Epithelial cell of prostate (primary cell): ENCODE measurements around the gene MCM9.
"Not testable (repeated sequence)": the region's sequence is repeated elsewhere in the genome, so short reads cannot be mapped to it uniquely, and the experiment has no call there.

Experiments used
- DNase-seq: peaks from one replicate; pipeline ENCODE4 v3.0.0-alpha.2; 2011; ENCODE audit warnings: low read depth, low spot score
- H3K27ac ChIP-seq: fragments of 450-650 bp; 2 replicates; pipeline ENCODE4 v1.5.1; 2017; ENCODE audit warnings: mild to moderate bottlenecking

Gene MCM9

DNA sequence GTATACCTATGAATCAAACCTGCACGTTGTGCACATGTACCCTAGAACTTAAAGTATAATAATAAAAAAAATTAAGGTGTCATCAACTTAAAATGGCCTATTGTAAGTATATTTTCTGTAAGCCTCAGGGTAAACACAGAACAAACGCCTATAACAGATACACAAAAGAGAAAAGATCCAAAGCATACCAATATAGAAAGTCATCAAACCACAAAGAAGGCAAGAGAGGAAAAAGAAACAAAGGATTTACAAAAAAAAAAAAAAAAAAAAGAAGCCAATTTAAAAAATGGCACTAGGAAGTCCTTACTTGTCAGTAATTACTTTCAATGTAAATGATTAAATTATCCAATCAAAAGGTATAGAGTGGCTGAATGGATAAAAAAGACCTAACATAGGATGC is 65.6 kb downstream of the MCM9 start:
- H3K27ac ChIP-seq = no peak overlapping the region
- no peak for DNase-seq

DNA sequence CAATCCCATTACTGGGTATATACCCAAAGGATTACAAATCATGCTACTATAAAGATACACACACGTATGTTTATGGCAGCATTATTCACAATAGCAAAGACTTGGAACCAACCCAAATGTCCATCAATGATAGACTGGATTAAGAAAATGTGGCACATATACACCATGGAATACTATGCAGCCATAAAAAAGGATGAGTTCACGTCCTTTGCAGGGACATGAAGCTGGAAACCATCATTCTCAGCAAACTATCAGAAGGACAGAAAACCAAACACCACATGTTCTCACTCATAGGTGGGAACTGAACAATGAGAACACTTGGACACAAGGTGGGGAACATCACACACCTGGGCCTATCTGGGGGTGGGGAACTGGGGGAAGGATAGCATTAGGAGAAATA is 66.1 kb downstream of the MCM9 start:
- DNase-seq, H3K27ac ChIP-seq: not testable (repeated sequence)

DNA sequence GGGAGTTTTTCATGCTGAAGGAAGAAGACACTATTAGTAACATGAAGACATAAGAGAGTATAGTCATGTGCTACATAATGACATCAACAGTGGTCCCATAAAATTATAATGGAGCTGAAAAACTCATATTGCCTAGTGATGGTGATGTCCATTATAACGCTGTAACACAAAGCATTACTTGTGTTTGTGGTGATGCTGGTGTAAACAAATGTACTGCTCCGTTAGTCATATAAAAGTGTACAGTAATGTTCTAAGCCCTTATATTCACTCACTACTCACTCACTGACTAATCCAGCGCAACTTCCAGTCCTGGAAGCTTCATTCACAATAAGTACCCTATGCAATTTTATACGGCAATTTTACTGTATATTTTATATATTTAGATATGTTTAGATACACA is 67.8 kb downstream of the MCM9 start:
- H3K27ac ChIP-seq = no peak overlapping the region
- DNase-seq = peak; percentile 20

DNA sequence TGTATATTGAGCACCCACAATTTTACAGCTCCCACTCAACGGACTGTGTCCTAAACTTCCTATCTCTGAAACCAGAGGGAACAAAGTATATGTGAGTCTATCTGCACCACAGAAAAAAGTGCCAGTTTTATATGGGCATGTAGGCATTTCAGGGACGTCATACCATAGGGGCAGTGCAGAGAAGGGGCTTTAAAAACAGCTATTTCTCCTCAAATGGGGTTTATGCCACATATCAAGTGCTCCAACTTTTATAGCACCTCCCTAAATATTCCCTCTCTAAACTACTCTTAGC is 69.9 kb downstream of the MCM9 start:
- no peak for DNase-seq
- no peak overlapping the region for H3K27ac ChIP-seq

DNA sequence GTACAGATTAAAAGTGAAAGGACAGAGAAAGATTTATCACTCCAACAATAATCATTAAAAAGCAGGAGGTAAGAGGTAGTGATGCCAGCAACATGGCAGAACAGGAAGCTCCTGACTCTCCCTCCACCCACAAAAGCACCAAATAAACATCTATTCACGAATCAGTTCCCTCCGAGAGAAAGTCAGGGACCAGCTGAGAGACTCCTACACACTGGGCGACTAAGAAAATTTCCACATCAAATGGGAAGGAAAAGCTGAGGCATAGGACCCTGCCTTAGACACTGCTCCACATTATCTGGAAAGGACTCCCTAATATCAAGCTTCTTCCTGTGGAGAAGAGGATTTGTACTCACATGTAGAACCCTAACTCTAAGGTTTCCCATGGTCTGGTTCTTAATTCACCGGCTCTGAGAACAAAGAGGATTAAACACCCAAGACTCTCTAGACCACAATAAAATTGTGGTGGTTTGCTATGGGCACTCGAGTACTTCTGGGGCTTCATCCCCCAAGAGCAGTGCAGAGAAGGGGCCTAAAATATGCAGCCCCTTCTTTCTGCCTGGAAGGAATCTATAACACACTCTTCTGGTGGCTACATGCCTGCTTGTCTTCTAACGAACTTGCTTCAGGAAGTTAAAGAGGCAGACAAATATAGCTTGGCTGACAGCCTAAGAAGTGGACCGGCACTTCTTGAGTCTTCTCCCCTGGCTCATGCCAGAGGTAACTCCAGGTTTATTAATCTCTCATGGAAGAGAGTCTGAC is 70.4 kb downstream of the MCM9 start:
- DNase-seq = no peak
- H3K27ac ChIP-seq = no peak overlapping the region

DNA sequence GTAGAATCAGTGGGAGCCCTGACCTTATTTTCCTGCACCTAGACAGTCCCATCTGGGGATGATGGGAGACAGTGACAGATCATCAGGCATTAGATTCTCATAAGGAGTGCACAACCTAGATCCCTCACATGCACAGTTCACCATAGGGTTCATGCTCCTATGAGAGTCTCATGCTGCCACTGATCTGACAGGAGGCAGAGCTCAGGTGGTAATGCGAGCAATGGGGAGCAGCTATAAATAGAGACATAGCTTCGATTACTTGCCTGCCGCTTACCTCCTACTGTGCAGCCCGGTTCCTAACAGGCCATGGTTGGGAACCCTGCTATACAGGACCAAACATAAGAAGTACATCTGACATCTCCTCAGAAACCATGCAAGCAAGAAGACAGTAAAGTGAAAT is 72.5 kb downstream of the MCM9 start:
- no peak overlapping the region for H3K27ac ChIP-seq
- DNase-seq = no peak

DNA sequence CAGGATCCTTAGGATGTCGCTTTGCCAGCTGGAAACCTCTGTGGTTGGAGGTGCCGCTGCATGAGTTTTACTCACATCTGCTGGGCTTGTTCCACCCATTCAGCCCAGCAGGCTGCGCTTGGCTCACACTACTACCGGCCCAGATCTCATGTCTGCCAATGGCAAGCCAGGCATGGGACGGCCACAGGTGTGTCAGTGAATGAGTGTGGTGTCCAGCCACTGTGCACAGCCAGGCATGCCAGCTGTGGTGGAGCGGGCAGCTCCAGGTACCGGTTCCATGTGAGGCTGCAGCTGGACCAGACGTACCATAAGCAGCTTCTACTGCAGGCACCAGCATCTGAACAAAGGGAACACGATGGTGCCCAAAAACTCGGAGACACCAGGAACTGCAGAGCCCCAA is 74.1 kb downstream of the MCM9 start:
- DNase-seq = no peak
- H3K27ac ChIP-seq = no peak overlapping the region

DNA sequence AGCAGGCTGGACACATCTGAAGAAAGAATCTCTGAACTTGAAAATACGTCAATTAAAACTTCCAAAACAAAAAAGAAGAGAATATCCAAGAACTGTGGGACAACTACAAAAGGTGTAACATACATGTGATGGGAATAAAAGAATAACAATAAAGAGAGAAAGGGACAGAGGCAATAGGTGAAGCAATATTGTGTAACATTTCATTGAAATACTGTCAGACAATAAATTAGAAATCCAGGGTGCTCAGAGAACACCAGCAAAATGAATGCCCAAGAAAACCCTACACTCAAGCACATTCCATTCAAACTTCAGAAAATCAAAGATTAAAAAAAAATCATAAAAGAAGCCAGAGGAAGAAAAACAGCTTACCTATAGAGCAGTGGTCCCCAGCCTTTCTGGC is 74.6 kb downstream of the MCM9 start:
- H3K27ac ChIP-seq = no peak overlapping the region
- DNase-seq = no peak

DNA sequence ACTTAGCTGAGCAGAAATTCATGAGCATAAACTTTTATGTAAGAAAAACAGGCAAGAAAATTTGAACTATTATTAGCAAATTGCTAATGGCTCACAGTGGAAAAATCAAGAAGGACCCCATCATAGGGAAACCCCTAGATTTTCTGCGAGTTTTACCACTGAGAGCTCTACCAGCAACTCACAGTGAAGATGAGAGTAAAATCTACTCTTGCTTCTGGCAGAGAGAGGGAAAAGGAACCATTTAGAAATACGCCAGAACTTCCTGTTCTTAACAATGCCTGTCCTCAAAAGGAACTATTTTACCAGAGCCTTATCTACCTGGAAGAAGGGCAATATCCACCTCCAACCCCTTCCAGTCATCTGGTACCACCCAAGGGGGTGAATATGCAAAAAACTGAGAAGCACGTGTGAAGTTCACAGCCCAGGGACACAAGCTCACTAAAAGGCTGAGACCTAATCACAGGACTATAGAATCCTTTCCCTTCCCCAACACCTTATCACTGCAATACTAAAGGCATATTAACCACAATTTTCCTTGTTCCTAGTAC is 75.4 kb downstream of the MCM9 start:
- no peak for DNase-seq
- no peak overlapping the region for H3K27ac ChIP-seq

DNA sequence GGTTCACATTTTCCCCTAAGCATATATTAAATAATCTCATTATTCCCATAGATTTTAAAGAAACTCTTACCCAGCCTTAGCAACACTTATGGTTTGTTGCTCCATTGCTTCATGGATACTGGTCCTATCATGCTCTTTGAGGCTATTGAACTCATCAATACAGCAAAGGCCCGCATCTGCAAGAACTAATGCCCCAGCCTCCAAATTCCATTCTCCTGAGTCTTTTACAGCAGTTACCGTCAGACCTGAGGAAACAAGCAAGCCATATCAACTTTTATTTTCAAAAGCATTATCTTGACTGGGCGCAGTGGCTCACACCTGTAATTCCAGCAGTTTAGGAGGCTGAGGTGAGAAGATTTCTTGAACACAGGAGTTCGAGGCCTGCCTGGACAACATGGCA is 78.7 kb downstream of the MCM9 start:
- no peak for DNase-seq

DNA sequence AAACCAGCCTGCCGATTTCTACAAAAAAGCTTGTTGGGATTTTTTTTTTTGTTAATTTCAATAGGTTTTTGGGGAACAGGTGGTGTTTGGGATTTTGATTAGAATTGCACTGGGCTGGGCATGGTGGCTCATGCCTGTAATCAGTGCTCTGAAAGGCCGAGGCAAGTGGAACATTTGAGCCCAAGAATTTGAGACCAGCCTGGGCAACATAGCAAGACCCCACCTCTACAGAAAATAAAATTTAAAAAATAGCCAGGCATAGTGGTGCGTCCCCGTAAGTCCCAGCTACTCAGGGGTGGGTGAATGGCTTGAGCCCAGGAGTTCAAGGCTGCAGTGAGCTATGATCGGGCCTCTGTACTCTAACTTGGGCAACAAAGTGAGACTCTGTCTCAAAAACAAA is 81.6 kb downstream of the MCM9 start:
- H3K27ac ChIP-seq = no peak overlapping the region
- no peak for DNase-seq

More for the DNA sequence above, 78.7 kb downstream of the MCM9 start:
- no peak overlapping the region for H3K27ac ChIP-seq

DNA sequence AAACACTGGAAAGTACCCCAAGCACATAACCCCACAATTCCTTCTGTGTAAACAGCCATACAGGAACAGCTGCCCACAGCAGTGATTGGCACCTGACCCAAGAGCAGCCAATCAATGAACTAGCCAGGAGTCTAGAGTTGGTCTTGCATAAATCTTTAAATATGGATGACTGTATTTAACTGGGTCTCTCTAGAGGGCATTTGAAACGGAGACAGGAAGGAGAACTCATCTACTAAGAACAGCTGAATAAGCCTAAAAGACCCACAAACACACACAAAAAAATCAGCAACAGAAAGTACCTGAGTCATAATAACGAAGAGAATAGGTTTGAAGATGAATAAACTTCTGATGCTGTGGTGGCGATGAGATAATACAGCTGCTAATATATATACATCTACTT is 90.0 kb downstream of the MCM9 start:
- no peak overlapping the region for H3K27ac ChIP-seq
- DNase-seq = no peak

DNA sequence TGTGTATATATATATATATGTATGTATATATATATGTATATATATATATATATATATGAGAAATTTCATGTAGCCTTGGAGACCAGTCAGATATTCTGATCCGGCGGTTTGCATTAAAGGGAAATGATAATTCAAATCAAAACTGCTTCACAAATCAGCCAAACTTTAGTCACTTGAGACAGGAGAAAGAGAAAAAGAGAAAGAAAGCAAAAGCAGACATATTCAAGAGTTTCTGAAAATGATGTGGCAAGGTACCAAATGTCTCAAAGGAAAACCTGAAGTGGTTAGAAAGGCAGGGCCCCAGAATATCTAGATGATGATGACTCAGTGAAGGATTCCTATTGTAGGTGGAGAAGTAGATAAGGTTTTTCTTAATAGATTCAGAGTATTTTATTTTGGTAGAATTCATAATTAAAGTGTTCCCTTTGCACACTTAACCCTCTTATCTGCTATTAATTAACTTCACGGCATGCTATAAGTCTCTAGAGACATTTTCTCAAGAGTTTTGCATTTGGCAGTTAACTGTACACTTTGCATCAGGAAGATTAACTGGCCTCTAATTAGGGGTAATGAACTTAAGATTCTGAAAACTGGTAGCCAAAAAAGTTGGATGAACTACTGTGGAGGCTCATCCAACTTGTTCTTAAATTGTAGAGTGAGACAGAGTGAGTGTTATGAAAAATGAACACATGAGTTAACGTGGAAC is 91.1 kb downstream of the MCM9 start:
- no peak for DNase-seq
- no peak overlapping the region for H3K27ac ChIP-seq

DNA sequence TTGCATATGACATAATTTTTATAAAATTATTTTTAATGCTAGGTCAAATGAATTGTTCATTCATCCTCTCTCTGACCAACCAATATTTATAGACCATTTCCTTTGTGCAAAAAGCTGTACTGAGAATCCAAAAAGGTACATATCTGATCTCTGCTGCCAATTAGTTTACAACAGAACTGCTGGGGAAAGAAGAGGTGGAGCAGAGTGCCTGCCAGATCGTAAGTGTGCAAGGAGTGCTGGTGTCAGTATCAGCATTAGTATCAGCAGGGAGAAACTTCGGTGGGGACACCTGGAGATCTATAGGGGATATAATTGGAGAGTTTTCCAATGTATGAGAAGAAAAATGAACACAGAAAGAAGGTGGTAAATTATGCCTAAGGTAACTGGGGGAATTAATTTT is 104.3 kb downstream of the MCM9 start:
- DNase-seq = no peak
- no peak overlapping the region for H3K27ac ChIP-seq

DNA sequence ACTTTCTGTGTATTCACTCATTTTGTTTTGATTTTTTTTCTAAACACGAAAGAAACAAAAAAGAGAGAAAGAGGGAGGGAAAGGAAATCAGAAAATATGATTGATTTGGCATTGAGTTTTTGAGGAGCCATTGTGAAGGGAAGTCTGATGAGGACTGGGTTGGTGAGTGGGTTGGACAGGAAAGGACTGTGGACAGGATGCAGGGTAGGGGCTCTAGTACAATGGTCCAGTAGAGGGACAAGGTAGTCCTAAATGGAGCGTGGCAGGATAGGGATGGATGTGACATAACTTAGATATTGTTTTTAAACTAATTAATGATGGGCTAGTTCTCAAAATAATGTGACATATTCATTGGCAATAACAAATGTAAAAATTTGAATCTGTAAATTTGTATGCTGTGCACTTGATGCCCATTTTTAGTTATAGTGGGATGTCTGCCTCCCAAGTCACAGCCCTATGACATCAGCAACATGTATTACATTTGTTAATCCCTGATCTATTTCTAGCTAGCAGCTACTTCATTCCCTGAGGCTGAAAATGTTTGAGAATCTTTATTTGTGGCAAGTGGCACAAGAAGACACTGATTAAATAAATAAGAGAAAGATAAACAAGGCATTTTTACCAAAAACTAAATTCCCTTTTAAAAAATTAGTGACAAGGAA is 105.0 kb downstream of the MCM9 start:
- H3K27ac ChIP-seq = no peak overlapping the region
- no peak for DNase-seq

DNA sequence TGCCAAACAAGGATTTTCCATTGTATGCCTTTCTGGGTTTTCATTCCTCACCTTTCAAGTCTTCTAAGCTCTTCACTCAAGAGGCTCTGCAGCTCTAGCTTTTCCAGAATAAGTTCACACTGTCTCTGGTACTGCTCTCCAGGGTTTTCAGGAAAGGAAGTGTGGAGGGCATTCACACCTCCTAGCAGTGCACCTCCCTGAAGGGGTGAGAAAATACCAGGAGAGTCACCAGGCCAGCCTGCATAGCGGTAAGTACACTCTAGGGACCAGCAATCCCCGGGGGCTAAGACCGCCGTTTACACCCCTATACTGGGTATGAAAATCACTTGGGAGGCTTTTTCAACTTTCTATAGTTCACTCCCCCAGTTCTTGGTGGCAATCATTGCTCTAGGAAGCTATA is 108.9 kb downstream of the MCM9 start:
- no peak for DNase-seq
- no peak overlapping the region for H3K27ac ChIP-seq

DNA sequence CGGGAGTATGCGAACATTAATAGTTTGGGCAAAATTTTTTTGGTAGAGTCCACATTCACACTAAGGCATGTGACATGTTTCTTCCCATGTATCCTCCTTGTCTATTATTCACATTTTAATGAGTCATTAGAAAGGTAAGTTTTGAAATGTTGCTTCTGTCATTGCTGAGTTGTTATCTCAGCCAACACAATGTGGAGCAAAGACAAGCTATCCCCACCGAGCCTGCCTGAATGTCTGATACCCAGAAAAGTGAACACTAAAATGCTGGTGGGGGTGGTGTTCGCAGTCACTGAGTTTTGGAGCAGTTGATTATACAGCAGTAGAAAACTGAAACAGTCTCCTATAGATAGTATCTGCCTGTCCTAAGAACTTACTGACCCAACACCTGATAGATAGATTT is 109.3 kb downstream of the MCM9 start:
- DNase-seq = no peak
- no peak overlapping the region for H3K27ac ChIP-seq

DNA sequence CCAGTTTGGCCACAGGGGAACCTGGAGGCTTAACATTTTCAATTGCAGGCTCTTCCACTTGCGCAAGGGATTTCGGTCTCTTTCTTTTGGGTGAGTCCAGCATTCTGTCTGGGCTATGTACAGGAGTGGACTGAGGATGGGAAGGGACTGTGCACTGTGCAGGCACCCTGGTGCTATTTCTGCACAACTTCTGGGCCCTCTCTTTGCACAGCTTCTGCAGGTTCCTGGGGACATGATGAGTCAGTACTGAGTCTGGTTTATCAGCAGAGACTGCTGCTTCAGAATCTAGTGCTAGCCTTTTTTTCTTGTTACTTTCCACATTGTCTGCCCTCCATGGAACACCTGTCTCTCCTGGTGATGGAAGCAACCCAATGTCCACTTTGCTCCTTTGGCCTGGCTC is 119.5 kb downstream of the MCM9 start:
- no peak for DNase-seq
- no peak overlapping the region for H3K27ac ChIP-seq

DNA sequence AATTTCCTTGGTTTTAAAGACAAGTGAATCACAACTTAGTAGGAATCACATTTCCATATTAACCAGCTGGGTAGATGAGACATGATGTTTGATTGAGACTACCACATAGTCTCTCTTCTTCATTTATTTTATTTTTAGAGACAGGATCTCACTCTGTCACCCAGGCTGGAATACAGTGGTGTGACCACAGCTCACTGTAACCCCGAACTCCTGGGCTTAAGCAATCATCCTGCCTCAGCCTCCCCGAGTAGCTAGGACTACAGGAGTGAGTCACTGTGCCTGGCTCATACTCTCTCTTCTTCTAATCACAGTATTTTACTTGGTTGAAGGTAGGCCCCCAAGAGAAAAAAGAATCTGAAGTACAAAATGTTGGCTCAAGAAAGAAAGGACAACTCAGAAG is 121.2 kb downstream of the MCM9 start:
- H3K27ac ChIP-seq = no peak overlapping the region

DNA sequence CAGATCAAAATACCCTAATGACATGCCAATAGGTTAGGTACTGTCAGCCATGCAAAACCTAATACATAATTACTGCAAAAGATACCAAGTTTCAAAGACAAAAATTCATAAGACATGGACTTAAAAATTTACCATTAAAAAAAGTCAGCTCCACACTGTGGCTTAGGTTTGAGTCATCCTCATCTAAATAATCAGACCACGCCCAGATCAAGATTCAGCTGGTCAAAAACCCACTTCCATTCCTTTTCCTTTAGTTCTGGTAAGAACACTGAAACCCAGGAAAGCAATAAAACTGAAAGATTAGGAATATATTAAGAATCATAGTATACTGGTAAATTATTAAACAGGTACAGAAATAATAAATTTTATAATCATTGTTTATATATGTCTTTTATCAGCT is 122.0 kb downstream of the MCM9 start:
- H3K27ac ChIP-seq = no peak overlapping the region
- DNase-seq = no peak

More for the DNA sequence above, 121.2 kb downstream of the MCM9 start:
- DNase-seq = no peak

DNA sequence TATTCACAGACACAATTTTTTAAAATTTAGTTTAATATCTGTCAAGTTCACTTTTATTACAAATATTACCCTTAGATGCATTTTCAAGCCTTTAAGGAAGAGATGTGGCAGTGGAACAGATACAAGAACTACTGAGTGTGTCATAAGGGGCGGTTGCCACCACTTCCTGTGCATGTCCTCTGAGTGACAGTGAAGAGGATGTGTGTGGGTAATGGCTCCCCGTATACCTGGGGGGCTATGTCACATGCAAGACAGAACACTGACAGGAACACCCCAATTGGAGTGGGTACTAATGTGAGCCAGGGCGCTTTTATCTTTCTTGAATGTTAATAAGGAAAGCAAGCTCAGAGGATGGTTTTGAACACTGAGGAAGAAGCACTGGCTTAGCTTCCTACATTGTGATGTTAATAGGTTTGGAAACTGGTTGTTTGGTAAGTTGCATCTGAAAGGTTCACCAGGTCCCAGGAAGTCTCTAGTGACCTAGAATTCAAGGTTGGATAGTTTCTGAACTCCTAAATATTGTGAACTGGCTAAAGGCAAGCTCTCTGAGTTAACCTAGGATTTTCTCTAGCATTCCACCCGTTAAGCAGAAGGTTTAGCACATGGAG is 124.4 kb downstream of the MCM9 start:
- DNase-seq = no peak
- no peak overlapping the region for H3K27ac ChIP-seq
